Measurements from ENCODE around the gene ZNF518B.

Gene ZNF518B, protein sequence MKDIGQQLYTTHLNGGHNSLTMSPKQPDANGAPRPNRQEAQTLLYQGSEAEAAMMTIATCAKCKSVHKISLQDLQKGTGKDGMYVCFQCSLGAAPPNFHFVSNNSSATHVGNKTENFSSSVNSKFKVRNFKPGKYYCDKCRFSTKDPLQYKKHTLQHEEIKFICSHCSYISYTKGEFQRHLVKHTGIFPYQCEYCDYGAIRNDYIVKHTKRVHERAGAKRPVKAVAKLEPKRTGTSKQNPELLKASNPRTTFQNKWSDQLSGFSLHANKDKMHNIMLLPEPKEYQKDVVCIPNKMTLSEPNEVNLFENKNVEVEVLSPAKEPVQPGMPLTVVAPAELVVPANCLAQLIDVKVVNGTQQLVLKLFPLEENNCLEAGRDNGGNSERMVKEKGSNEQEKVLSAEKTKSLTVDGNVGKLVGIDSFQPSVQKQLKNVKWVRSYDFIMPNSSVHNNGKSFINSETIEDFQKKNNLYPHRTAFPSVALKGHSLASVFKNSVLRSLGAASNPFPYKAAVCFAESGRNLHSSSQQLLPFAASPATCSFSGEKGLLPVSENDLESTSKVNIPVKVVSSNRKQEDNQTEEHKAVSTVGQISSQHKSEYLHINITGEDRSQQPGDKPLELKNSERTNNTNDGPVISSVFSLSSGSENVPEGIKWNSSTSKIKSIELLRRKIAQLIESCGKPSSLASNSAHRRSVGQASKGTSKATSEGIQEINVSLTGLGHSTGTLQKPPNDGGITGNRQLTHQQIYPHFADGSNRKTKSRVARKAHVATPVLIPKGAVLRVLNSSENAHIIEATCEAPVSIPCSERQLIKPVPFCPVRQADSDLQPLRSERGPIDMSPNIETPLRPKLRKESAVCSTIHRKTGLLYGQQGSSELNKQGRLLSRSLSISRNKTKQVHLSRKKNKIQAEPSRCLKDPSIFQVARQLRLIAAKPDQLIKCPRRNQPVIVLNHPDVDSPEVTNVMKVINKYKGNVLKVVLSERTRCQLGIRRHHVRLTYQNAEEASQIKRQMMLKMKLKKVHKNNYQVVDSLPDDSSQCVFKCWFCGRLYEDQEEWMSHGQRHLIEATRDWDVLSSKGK

DNA sequence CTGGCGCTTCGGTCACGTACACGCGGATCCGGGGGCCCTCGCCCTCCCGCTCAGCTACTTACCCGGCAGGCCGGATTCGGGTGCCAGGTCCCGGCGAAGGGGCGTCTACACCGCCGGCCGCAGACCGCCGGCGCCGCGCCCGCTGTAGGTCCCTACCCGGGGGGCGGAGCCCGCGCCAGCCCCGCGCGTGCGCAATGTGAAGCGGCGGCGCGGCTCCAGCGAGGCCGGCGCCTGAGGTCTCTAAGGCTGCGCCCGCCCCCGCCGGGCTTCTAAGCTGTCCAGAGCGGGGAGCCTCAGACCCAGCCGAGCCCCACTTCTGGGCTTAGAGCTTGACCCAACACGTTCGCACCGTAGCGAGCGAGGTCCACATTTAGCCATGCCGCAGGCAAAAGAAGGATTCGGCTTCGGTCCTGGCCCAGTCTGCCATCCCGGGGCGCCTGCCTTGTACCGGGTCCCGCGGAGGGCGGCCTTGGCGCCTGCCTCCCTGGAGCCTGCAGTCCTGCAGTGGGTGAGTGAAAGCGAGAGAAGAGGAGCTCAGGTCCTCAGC, at the start of gene ZNF518B:
ZNF518B (minus strand) TSS at position 172 of the 547 bp plus-strand sequence. CDS start 11,098 bp downstream, outside the sequence.
- peak; percentile 39 for DNase-seq

- no peak for DNase-seq
Observed at GRCh38 chr4:10506077-10506476, 48.9 kb upstream of the ZNF518B start.

- no peak for DNase-seq
Observed at GRCh38 chr4:10504570-10505179, 47.4 kb upstream of the ZNF518B start.

DNA sequence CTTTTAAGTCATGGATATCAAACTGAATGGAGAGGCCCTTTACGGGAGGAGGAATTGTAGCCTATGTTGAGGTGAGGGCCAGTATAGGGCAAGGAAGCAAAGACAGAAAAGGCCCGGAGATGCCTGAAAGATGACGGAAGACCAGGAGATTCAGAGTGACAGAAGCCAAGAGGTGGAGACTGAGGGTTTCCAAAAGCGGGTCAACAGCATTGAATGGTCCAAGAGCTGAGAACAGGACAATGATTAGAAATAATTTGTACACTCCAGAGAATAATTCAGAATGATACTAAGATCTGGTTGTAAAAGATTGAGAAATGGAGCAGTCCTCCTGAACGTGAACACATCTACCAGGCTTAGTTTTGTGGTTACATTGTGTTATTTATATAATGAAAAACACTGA, 45.5 kb upstream of the ZNF518B start:
- DNase-seq: no peak

- no peak for DNase-seq
Observed at GRCh38 chr4:10500776-10501175, 43.5 kb upstream of the ZNF518B start.

DNA sequence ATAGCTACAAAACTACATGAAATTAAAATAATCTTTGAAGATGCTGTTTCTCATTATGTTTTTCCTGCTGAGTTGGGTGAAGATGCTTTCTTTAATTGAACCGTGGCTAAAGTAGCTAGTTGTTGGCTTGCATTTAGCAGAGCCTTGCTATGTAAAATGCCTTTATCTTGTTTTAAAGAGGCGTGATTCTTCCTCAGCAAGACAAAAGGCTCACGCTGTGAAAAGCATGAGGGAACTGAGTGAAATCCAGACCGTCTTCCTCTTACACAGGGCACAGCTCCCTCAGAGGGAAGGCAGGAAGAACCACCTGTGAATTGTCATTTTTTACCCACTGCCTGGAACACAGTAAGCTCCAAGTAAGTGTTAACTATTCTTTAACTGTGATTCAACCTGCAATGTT, 39.0 kb upstream of the ZNF518B start:
- DNase-seq: no peak

- DNase-seq: no peak
Observed at GRCh38 chr4:10495651-10496050, 38.4 kb upstream of the ZNF518B start.

GRCh38 chr4:10492464-10492863, 35.2 kb upstream of the ZNF518B start:
- no peak for DNase-seq

DNA sequence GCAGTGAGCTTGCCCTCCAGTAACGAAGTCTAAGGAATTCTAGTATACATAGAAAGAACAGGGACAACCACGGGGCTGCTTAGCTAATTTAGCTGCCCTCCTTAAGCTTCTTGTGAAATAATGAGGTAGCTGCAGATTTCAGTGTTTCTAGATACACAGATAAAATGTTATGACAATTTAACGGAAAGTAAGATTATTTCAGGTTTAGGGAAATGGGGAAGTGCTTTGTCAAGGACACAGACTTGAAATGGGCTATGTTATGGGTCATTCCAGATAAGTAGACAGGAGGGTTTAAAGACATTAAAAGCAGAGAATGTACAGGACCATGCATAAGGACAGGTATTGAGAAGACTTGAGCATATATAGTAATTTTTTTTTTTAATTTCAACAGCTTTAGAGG, 34.2 kb upstream of the ZNF518B start:
- no peak for DNase-seq

- no peak for DNase-seq
Observed at GRCh38 chr4:10490996-10491395, 33.8 kb upstream of the ZNF518B start.

GRCh38 chr4:10482913-10483312, 25.7 kb upstream of the ZNF518B start:
- DNase-seq: no peak

DNA sequence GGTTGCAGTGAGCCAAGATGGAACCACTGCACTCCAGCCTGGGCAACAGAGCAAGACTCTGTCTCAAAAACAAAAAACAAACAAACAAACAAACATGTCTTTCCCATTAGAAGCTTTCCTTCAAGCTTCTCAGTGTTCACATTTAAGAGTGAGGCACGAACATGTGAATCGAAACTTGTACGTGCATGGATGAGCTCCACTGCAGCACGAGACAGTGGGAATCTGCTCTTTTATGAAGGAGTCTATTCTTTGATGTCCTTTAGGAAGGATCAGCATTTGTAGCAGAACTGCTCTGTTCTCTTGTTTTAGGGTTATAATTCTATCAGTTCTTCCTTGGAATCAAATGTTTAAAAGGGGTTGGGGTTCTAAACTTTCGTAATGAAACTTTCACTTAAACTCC, 23.4 kb upstream of the ZNF518B start:
- DNase-seq: no peak

- DNase-seq: no peak
Observed at GRCh38 chr4:10478621-10479020, 21.4 kb upstream of the ZNF518B start.

DNA sequence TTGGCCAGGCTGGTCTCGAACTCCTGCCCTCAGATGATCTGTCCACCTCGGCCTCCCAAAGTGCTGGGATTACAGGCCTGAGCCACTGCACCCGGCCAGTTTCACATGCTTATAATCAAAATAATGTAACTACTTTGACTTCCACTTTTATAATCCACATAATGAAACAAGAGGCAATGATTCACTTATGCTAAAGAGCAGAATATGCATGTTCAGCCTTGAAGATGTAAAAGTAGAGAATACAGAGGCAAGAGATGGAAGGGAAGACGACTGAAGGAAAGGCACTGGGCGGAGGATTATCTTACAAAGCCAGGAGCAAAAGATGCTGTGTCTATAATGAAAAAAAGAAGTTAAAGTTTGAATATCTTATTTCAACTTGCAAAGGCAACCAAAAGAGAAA, 13.3 kb upstream of the ZNF518B start:
- no peak for DNase-seq

- DNase-seq: no peak
Observed at GRCh38 chr4:10466161-10466560, 8.9 kb upstream of the ZNF518B start.

GRCh38 chr4:10462876-10463275, 5.7 kb upstream of the ZNF518B start:
- DNase-seq: no peak

DNA sequence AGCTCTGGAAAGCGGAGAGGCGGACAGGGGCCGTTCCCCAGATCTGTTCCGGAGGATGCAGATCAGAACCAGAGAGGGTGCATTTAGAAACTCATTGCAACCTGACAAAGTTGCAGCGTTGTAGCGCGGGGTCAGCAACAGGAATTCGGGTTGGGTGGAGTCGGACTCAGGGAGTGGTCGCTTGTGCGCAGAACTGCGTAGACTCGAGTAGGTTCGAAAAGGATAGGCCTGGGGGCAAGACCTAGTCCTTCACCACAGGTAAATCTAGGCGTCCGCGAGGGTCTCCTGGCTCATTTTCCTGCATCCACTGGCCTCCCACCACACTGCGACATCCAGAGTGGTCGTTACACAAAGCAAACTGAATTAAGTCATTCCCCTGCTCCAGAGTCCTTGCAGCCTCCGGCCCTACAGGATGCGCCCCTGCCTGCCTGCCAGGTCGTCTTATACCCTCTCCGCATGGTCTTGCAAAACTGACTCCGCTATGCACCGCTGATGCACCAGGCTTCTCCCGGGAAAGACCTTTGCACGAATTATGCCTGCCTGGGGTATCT, 4.7 kb upstream of the ZNF518B start:
- DNase-seq: no peak

GRCh38 chr4:10461091-10461849, 4.0 kb upstream of the ZNF518B start:
- DNase-seq: peak; percentile 60

DNA sequence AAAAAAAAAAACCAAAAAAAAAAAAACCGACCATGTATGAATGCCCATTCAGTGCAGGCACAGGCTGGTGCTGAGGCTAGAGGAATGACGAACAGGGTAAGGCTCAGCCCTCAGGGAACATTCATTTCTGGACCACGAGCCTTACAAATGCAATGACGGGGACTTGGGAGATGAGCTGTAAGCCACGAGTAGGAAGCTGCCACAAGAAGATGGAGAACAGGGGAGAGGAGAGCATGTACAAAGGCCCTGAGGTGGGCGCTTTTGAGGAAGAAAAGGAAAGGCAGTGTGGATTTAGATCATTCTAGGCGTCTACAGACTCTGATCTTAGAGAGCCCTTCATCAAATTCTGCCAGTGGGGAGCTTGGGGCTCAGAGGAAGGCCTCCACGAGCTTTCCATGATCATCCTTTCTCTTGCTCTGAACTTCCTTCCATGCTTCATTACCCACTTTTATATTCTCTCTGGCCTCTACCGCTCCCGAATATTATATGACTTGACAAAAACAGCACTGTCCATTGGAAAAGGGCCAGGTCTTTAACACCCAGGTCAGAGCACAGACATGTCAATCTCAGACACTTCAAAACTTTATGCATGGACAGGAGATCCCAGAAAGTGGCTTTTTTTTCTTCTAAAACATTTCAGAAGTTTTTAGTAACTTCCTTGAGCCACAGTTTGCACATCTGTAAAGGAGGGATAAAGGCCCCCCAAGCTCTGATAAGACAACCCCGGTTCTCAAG, 3.3 kb upstream of the ZNF518B start:
- DNase-seq: no peak

GRCh38 chr4:10459305-10459704, 2.1 kb upstream of the ZNF518B start:
- no peak for DNase-seq

DNA sequence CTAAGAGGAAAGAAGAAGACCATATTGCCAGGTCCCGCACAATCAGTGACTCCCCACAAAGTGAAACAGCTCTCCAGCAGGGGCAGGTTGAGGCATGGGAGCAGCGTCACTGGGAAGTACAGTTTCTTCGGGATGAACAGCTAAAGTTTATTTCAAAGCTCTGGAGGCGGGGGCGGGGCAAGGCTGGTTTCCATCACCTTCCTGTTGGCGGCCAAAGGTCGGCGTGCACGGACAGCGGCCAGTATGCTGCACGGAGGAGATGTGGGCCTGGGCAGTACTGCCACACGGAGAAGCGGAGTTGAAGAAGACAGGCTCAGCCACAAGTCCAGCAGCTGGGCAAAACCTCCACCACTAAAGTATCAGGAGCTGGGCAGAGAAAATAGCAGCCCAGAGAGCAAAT, 951 bp upstream of the ZNF518B start:
- no peak for DNase-seq
